GM19372 (cell line): ENCODE data around the gene ASIC5.
A peak's percentile ranks its signal among the peaks of the same experiment; 100 is the strongest.
"Not testable (repeated sequence)": the region's sequence is repeated elsewhere in the genome, so short reads cannot be mapped to it uniquely, and the experiment has no call there.

ENCODE experiments used
- ATAC-seq: cut with Tn5 transposase; IDR thresholded peaks from one replicate; pipeline ENCODE4 v1.9.1; 2021; ENCODE audit warnings: mild to moderate bottlenecking, low read depth, moderate library complexity; ENCODE audit not compliant: unreplicated experiment

Gene ASIC5

GRCh38 chr4:155866177-155866576 lies at the start of gene ASIC5:
Gene ASIC5, minus strand, starts transcription at chr4:155866277. Its CDS starts 51 bp downstream, at chr4:155866226.
- ATAC-seq, result no peak

GRCh38 chr4:155914782-155915181 lies 48.7 kb upstream of the ASIC5 start:
- ATAC-seq, result no peak

- ATAC-seq, result no peak
Observed at GRCh38 chr4:155911905-155912304, 45.8 kb upstream of the ASIC5 start.

- ATAC-seq, result no peak
Observed at GRCh38 chr4:155909615-155910226, 43.6 kb upstream of the ASIC5 start.

- ATAC-seq, result peak; percentile 54
Observed at GRCh38 chr4:155908187-155909139, 42.4 kb upstream of the ASIC5 start.

- no peak for ATAC-seq
Observed at GRCh38 chr4:155907556-155907955, 41.5 kb upstream of the ASIC5 start.

GRCh38 chr4:155906554-155907247 lies 40.6 kb upstream of the ASIC5 start:
- ATAC-seq, result no peak

GRCh38 chr4:155904331-155904730 lies 38.3 kb upstream of the ASIC5 start:
- ATAC-seq, result no peak

- no peak for ATAC-seq
Observed at GRCh38 chr4:155903453-155903852, 37.4 kb upstream of the ASIC5 start, which contains the start of gene TDO2. Gene TDO2, plus strand, starts transcription at chr4:155903696. Its CDS starts 63 bp downstream, at chr4:155903759.

GRCh38 chr4:155901013-155901412 lies 34.9 kb upstream of the ASIC5 start:
- ATAC-seq, result no peak

- ATAC-seq, result no peak
Observed at GRCh38 chr4:155900381-155900780, 34.3 kb upstream of the ASIC5 start.

- ATAC-seq, result no peak
Observed at GRCh38 chr4:155899891-155900290, 33.8 kb upstream of the ASIC5 start.

GRCh38 chr4:155898371-155898770 lies 32.3 kb upstream of the ASIC5 start:
- ATAC-seq, result not testable (repeated sequence)

GRCh38 chr4:155891058-155891457 lies 25.0 kb upstream of the ASIC5 start:
- ATAC-seq, result no peak

- no peak for ATAC-seq
Observed at GRCh38 chr4:155889946-155890345, 23.9 kb upstream of the ASIC5 start.

GRCh38 chr4:155889031-155889793 lies 23.1 kb upstream of the ASIC5 start:
- no peak for ATAC-seq

GRCh38 chr4:155887847-155888570 lies 21.9 kb upstream of the ASIC5 start:
- ATAC-seq, result no peak

- no peak for ATAC-seq
Observed at GRCh38 chr4:155887045-155887444, 21.0 kb upstream of the ASIC5 start.

- ATAC-seq, result no peak
Observed at GRCh38 chr4:155885666-155886065, 19.6 kb upstream of the ASIC5 start.

GRCh38 chr4:155883895-155884294 lies 17.8 kb upstream of the ASIC5 start:
- no peak for ATAC-seq
